ENCODE results near the gene LDLRAD4. TPM values are rescaled to one million over a fixed set of nuclear protein-coding genes. Genes with fewer than 3 reads are reported as not detected.

Gene LDLRAD4
- polyA plus RNA-seq, 1 donor = 8.0 TPM

GRCh38 chr18:13409997-13410396, 191.4 kb downstream of the LDLRAD4 start:
- no peak for DNase-seq

GRCh38 chr18:13410471-13410870, 191.9 kb downstream of the LDLRAD4 start:
- no peak for DNase-seq

GRCh38 chr18:13412017-13412416, 193.5 kb downstream of the LDLRAD4 start:
- no peak for DNase-seq

GRCh38 chr18:13412901-13413300, 194.3 kb downstream of the LDLRAD4 start:
- DNase-seq = no peak

GRCh38 chr18:13414102-13414501, 195.5 kb downstream of the LDLRAD4 start:
- DNase-seq = no peak

GRCh38 chr18:13414521-13414920, 196.0 kb downstream of the LDLRAD4 start:
- DNase-seq = no peak

GRCh38 chr18:13415736-13416135, 197.2 kb downstream of the LDLRAD4 start:
- no peak for DNase-seq

- no peak for DNase-seq
Measured at GRCh38 chr18:13416208-13416607, 197.6 kb downstream of the LDLRAD4 start.

- DNase-seq = no peak
Measured at GRCh38 chr18:13416848-13417247, 198.3 kb downstream of the LDLRAD4 start.

GRCh38 chr18:13418013-13418710, 199.6 kb downstream of the LDLRAD4 start:
- DNase-seq = no peak

GRCh38 chr18:13420969-13421686, 202.6 kb downstream of the LDLRAD4 start:
- DNase-seq = no peak

- no peak for DNase-seq
Measured at GRCh38 chr18:13422541-13423147, 204.1 kb downstream of the LDLRAD4 start.

- no peak for DNase-seq
Measured at GRCh38 chr18:13423352-13423751, 204.8 kb downstream of the LDLRAD4 start.

- DNase-seq = no peak
Measured at GRCh38 chr18:13424363-13424762, 205.8 kb downstream of the LDLRAD4 start.

- no peak for DNase-seq
Measured at GRCh38 chr18:13425357-13426091, 207.0 kb downstream of the LDLRAD4 start.

- DNase-seq = no peak
Measured at GRCh38 chr18:13427354-13427753, 208.8 kb downstream of the LDLRAD4 start.

- DNase-seq = no peak
Measured at GRCh38 chr18:13428319-13428718, 209.8 kb downstream of the LDLRAD4 start.

GRCh38 chr18:13429016-13429415, 210.5 kb downstream of the LDLRAD4 start:
- DNase-seq = no peak

- DNase-seq = no peak
Measured at GRCh38 chr18:13429884-13430510, 211.4 kb downstream of the LDLRAD4 start.

- DNase-seq = no peak
Measured at GRCh38 chr18:13430663-13431062, 212.1 kb downstream of the LDLRAD4 start.

GRCh38 chr18:13431886-13432285, 213.3 kb downstream of the LDLRAD4 start:
- DNase-seq = no peak

- DNase-seq = no peak
Measured at GRCh38 chr18:13433125-13433524, 214.6 kb downstream of the LDLRAD4 start.

- no peak for DNase-seq
Measured at GRCh38 chr18:13433685-13434084, 215.1 kb downstream of the LDLRAD4 start.
